Endothelial cell of umbilical vein (primary cell): ENCODE data around the gene PRPF18. TPM values are rescaled to one million over a fixed set of nuclear protein-coding genes. Genes with fewer than 3 reads are reported as not detected.

Experiments
- BruUV-seq: library from RNA; stranded (reverse); fragments of 400-500 nt; replicated peaks from 2 replicates; lab custom pipeline; 2021; lab: Mats Ljungman, UMichigan
- CTCF ChIA-PET: fragments of 300-600, 350-600 bp; sonication (Branson Sonifier 250); formaldehyde crosslinking; loops from one replicate; lab custom pipeline; 2021; ENCODE audit warnings: antibody characterized with exemption, inconsistent platforms; lab: Charles Lee
- POLR2A ChIA-PET: fragments of 300-600, 350-600 bp; sonication (Branson Sonifier 250); formaldehyde crosslinking; loops from one replicate; lab custom pipeline; 2021; ENCODE audit warnings: antibody characterized with exemption, inconsistent platforms; lab: Charles Lee
- DNase-seq: peaks from one replicate; pipeline ENCODE4 v3.0.0-alpha.2; 2011; ENCODE audit warnings: low read depth, low spot score
- FAIRE-seq: peaks from 2 replicates; lab custom pipeline; 2011; peaks lifted over from hg19 to GRCh38; lab: Jason Lieb, UNC
- H2AFZ ChIP-seq: 2 replicates; pipeline ENCODE4 v1.6.0; 2012; ENCODE audit warnings: low read depth, low read length, control low read depth, inconsistent platforms
- H3K27ac ChIP-seq: 2 replicates; pipeline ENCODE4 v1.5.1; 2011; ENCODE audit warnings: low read depth, mild to moderate bottlenecking, control low read depth, low read length, moderate library complexity; ENCODE audit not compliant: insufficient read depth
- H3K27me3 ChIP-seq, 2 experiments: 2 replicates each; pipeline versions ENCODE4 v1.6.0 to v1.6.1; 2011; ENCODE audit warnings: low read length in 2 of 2, mixed read lengths in 1 of 2; ENCODE audit not compliant: control insufficient read depth in 2 of 2, insufficient read depth in 2 of 2
- H3K36me3 ChIP-seq, 2 experiments: 2 replicates in 1 of 2; 3 replicates in 1 of 2; pipeline ENCODE4 v1.5.1; 2011; ENCODE audit warnings: low read length in 2 of 2, mild to moderate bottlenecking in 1 of 2, moderate library complexity in 1 of 2; ENCODE audit not compliant: control insufficient read depth in 2 of 2, insufficient read depth in 2 of 2; ENCODE audit errors: extremely low read depth in 1 of 2
- H3K4me1 ChIP-seq: 3 replicates; pipeline ENCODE4 v1.5.1; 2011; ENCODE audit warnings: mild to moderate bottlenecking, low read length; ENCODE audit not compliant: control insufficient read depth, insufficient read depth; ENCODE audit errors: extremely low read depth
- H3K4me2 ChIP-seq: 2 replicates; pipeline ENCODE4 v1.6.1; 2011; ENCODE audit warnings: low read length, control low read depth, mixed read lengths; ENCODE audit not compliant: insufficient read depth
- H3K4me3 ChIP-seq, 3 experiments: fragments of 200-600 bp in 1 of 3; sonication (generic), shearing (Covaris generic) in 1 of 3; replicated peaks in 1 of 3; 2 replicates each; pipeline ENCODE4 v1.5.1; 2011 to 2016; ENCODE audit warnings: control low read depth in 3 of 3, low read length in 3 of 3, mild to moderate bottlenecking in 2 of 3, inconsistent platforms in 1 of 3, low read depth in 1 of 3, moderate library complexity in 1 of 3; ENCODE audit not compliant: insufficient read depth in 1 of 3
- H3K79me2 ChIP-seq: 2 replicates; pipeline ENCODE4 v1.6.0; 2012; ENCODE audit warnings: low read length, inconsistent platforms; ENCODE audit not compliant: control insufficient read depth, insufficient read depth
- H3K9ac ChIP-seq: replicated peaks from 2 replicates; pipeline ENCODE3; 2011; ENCODE audit warnings: low read length, control low read depth; ENCODE audit not compliant: insufficient read depth; ENCODE audit errors: extremely low read depth
- H3K9me1 ChIP-seq: replicated peaks from 3 replicates; pipeline ENCODE4 v1.6.0; 2011; ENCODE audit warnings: mild to moderate bottlenecking, low read length; ENCODE audit not compliant: control insufficient read depth, insufficient read depth; ENCODE audit errors: extremely low read depth
- H3K9me3 ChIP-seq: replicated peaks from 2 replicates; pipeline ENCODE4 v1.5.1; 2012; ENCODE audit warnings: low read length, inconsistent platforms; ENCODE audit not compliant: control insufficient read depth, insufficient read depth
- H4K20me1 ChIP-seq: replicated peaks from 2 replicates; pipeline ENCODE3; 2011; ENCODE audit warnings: mild to moderate bottlenecking, low read length; ENCODE audit not compliant: control insufficient read depth, insufficient read depth; ENCODE audit errors: extremely low read depth
- CTCF ChIP-seq, 2 donors: IDR thresholded peaks; 1 replicate in 1 of 2; 2 replicates in 1 of 2; pipeline ENCODE4 v1.5.1; 2011; ENCODE audit warnings: low read length in 2 of 2, mild to moderate bottlenecking in 2 of 2, moderate library complexity in 2 of 2, control low read depth in 1 of 2, inconsistent platforms in 1 of 2, low read depth in 1 of 2; ENCODE audit not compliant: insufficient read depth in 1 of 2; ENCODE audit errors: extremely low read depth in 1 of 2
- FOS ChIP-seq: IDR thresholded peaks from 2 replicates; pipeline ENCODE4 v1.6.1; 2011; ENCODE audit warnings: mild to moderate bottlenecking, low read length, moderate library complexity, borderline replicate concordance; ENCODE audit not compliant: insufficient read depth
- GATA2 ChIP-seq: IDR thresholded peaks from 2 replicates; pipeline ENCODE4 v1.7.0; 2011; ENCODE audit warnings: low read depth, mild to moderate bottlenecking, moderate library complexity, mixed read lengths, low read length; ENCODE audit not compliant: insufficient read length, insufficient read depth
- JUN ChIP-seq: IDR thresholded peaks from 2 replicates; pipeline ENCODE4 v1.6.1; 2011; ENCODE audit warnings: borderline replicate concordance, low read depth; ENCODE audit not compliant: insufficient read length, insufficient read depth
- MAX ChIP-seq: IDR thresholded peaks from 2 replicates; pipeline ENCODE4 v1.6.1; 2011; ENCODE audit not compliant: insufficient read depth, insufficient read length
- MYC ChIP-seq: IDR thresholded peaks from one replicate; pipeline ENCODE4 v1.6.1; 2011; ENCODE audit warnings: mild to moderate bottlenecking, low read depth, low read length
- POLR2A ChIP-seq: IDR thresholded peaks from 2 replicates; pipeline ENCODE4 v1.6.1; 2012; ENCODE audit warnings: low read depth, mild to moderate bottlenecking, control low read depth, low read length
- POLR2AphosphoS5 ChIP-seq: IDR thresholded peaks from 2 replicates; pipeline ENCODE4 v1.6.1; 2012; ENCODE audit warnings: low read depth, mild to moderate bottlenecking, control low read depth, low read length, moderate library complexity; ENCODE audit not compliant: insufficient read depth
- dilution Hi-C: fragments of 300-500 bp; cut with MboI; formaldehyde crosslinking; loops from one replicate; pipeline ENCODE4 v1.15.0; 2019; ENCODE audit warnings: low sequenced_read_pairs; ENCODE audit not compliant: extremely low pct_ligation_motif_present
- intact Hi-C: fragments of 100-400 bp; cut with micrococcal nuclease; formaldehyde crosslinking; loops from one replicate; pipeline ENCODE4 v1.10.0; 2022
- polyA plus RNA-seq, 4 experiments: library from polyadenylated mRNA; depleted of rRNA in 3 of 4; stranded (reverse) in 3 of 4; unstranded in 1 of 4; fragments of >200 nt; gene quantifications; 2 replicates each; pipeline versions ENCODE4 v1.2.1 to v1.2.3, GENCODE V29; 2011 to 2012; ENCODE audit warnings: missing spikeins in 1 of 4
- total RNA-seq: library from RNA; stranded (reverse); gene quantifications from 2 replicates; pipeline ENCODE4 v1.2.3, GENCODE V29; 2021

PRPF18 gene
- total and polyA plus RNA-seq, 2 donors (not counting 3 experiments of a cell fraction or from before 2014, with no cell fraction given), result 7.3 to 21.0 TPM

- Histone ChIP-seq H4K20me1 (peaks cover 2% of the 10 kb centered on the region), H2AFZ (no peak overlapping the region), H3K36me3 (peaks cover 45 to 64% of the 10 kb centered on the region in 2 experiments), H3K9ac (no peak overlapping the region), H3K4me1 (peaks cover 7% of the 10 kb centered on the region), H3K4me3 (no peak overlapping the region), H3K4me2 (no peak overlapping the region), H3K9me1 (no peaks in the 10 kb centered on the region), H3K27me3 (no peaks in the 10 kb centered on the region), H3K9me3 (no peaks in the 10 kb centered on the region), H3K27ac (no peak overlapping the region), H3K79me2 (no peaks in the 10 kb centered on the region)
- TF ChIP-seq MYC (no peak), FOS (no peak), GATA2 (no peak), POLR2AphosphoS5 (no peak), CTCF (IDR thresholded peaks at IDR 0.05; ENCODE audit: extremely low read depth in 1 of 2, insufficient read depth in 1 of 2, low read depth in 1 of 2, low read length in 2 of 2) (no peak), MAX (no peak), JUN (no peak), POLR2A (no peak)
- ChIA-PET POLR2A (no interaction called here), CTCF (interaction anchor here (1.3 kb wide), 1 partner anchor 283 kb away, joined by 4 read pairs; no protein-coding TSS in a partner anchor)
- DNase-seq (no peak), FAIRE-seq (no peak)
- dilution Hi-C loops, result no loop called here
- BruUV-seq, result no TSS peak
- intact Hi-C loops, result no loop called here
These were observed 68.1 kb downstream of the PRPF18 start for GRCh38 chr10:13654846-13655245.
